ENCODE measurements around the gene MCM3AP. TPM values are rescaled to one million over a fixed set of nuclear protein-coding genes. Genes with fewer than 3 reads are reported as not detected.

The MCM3AP gene
- total RNA-seq, 2 experiments from 2014 or later = 109 to 166 TPM

DNA sequence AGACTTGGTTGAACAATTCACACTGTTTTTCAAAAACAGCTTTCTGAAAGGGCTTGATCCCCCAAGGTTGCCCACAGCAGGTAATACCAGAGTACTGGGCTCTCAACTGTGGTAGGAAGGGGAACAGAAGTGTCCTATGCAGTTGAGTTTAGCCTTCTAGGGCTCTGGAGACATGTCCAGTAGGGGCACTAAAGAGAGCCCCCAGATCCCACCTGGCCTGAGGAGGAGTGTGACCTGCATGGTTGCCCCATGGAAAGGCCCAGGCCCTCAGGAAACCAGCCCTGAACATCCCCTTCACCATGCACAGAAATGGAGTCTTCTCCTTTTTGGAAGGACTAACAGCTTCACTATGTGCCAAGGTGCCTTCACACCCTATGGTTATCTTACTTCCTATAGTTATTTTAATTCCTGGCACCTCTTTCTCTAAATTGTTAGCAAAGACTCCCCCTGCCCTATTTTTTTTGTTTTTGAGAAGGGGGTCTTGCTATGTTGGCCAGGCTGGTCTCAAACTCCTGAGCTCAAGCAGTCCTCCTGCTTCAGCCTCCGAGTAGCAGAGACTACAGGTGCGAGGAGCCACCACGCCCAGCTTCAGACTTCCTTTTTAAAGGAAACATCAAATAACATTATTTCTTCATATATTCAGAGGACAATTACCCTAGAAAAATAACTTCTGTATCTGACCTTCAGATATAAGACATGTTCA, 40.0 kb downstream of the MCM3AP start:
- no peaks in the 10 kb centered on the region for H4K20me1 ChIP-seq (ENCODE audit: insufficient read depth, low read length)
- ChIA-PET POLR2A (no interaction called here), CTCF (ENCODE audit: unreplicated experiment) (no interaction called here)

DNA sequence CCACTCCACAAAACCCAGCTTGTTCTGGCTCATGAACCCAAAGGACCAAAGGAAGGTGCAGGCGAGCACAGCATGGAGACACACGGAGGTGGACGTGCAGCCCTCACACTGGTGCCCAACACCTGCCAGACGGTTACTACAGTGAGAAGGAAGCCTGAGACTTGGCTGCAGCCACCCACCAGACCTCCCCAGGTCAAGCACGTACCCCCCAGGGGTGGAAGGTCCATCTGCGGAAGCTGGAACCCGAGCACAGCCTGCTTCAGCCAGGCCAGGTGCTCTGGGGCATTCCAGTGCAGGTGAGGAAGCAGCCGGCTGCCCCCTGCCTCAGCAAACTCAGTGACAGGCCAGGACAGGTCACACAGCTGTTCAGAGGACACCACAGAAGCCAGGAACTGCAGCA, 40.8 kb downstream of the MCM3AP start:
- Histone ChIP-seq H3K79me2 (ENCODE audit: insufficient read depth, low read depth, low read length) (no peaks in the 10 kb centered on the region), H4K20me1 (ENCODE audit: insufficient read depth, low read length) (no peaks in the 10 kb centered on the region), H3K4me3 (ENCODE audit: low read depth, low read length, poor library complexity, severe bottlenecking) (no peak overlapping the region), H3K4me2 (ENCODE audit: low read length) (no peak overlapping the region), H3K9me3 (ENCODE audit: low read length) (no peaks in the 10 kb centered on the region), H2AFZ (ENCODE audit: low read length) (no peak overlapping the region), H3K27ac (ENCODE audit: low read depth, low read length, poor library complexity, severe bottlenecking) (no peak overlapping the region), H3K36me3 (ENCODE audit: insufficient read depth, low read length) (peaks cover 96% of the 10 kb centered on the region), H3K9me2 (ENCODE audit: insufficient read depth, low read length) (no peaks in the 10 kb centered on the region), H3K4me1 (ENCODE audit: insufficient read depth, low read length, poor library complexity, severe bottlenecking) (peaks cover 11% of the 10 kb centered on the region)
- TF ChIP-seq EZH2phosphoT487 (IDR thresholded peaks at IDR 0.05; ENCODE audit: borderline replicate concordance, low read depth, low read length) = no peak
- TF ChIP-seq, protein P1, sequence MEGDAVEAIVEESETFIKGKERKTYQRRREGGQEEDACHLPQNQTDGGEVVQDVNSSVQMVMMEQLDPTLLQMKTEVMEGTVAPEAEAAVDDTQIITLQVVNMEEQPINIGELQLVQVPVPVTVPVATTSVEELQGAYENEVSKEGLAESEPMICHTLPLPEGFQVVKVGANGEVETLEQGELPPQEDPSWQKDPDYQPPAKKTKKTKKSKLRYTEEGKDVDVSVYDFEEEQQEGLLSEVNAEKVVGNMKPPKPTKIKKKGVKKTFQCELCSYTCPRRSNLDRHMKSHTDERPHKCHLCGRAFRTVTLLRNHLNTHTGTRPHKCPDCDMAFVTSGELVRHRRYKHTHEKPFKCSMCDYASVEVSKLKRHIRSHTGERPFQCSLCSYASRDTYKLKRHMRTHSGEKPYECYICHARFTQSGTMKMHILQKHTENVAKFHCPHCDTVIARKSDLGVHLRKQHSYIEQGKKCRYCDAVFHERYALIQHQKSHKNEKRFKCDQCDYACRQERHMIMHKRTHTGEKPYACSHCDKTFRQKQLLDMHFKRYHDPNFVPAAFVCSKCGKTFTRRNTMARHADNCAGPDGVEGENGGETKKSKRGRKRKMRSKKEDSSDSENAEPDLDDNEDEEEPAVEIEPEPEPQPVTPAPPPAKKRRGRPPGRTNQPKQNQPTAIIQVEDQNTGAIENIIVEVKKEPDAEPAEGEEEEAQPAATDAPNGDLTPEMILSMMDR (conservative IDR thresholded peaks at IDR 0.05; ENCODE audit: low read length) = no peak
- DNase-seq (ENCODE audit: low spot score) = no peak
- intact Hi-C loops (cut with micrococcal nuclease; ENCODE audit: unreplicated experiment) = no loop called here
- no TSS peak for BruUV-seq (replicated peaks)
- CTCF ChIA-PET (ENCODE audit: unreplicated experiment) = no interaction called here
- POLR2A ChIA-PET = no interaction called here

More for the DNA sequence above, 40.0 kb downstream of the MCM3AP start:
- intact Hi-C loops (cut with micrococcal nuclease; ENCODE audit: unreplicated experiment) = no loop called here
- TF ChIP-seq EZH2phosphoT487 (IDR thresholded peaks at IDR 0.05; ENCODE audit: borderline replicate concordance, low read depth, low read length) = no peak
- Histone ChIP-seq H3K4me3 (ENCODE audit: low read depth, low read length, poor library complexity, severe bottlenecking) (no peak overlapping the region), H3K79me2 (ENCODE audit: insufficient read depth, low read depth, low read length) (no peaks in the 10 kb centered on the region), H2AFZ (ENCODE audit: low read length) (no peak overlapping the region), H3K9me3 (ENCODE audit: low read length) (no peaks in the 10 kb centered on the region), H3K36me3 (ENCODE audit: insufficient read depth, low read length) (peaks cover 96% of the 10 kb centered on the region), H3K27ac (ENCODE audit: low read depth, low read length, poor library complexity, severe bottlenecking) (no peak overlapping the region), H3K9me2 (ENCODE audit: insufficient read depth, low read length) (no peaks in the 10 kb centered on the region), H3K4me1 (ENCODE audit: insufficient read depth, low read length, poor library complexity, severe bottlenecking) (peaks cover 19% of the 10 kb centered on the region), H3K4me2 (ENCODE audit: low read length) (no peak overlapping the region)
- no peak for DNase-seq (ENCODE audit: low spot score)
- BruUV-seq (replicated peaks) = no TSS peak

DNA sequence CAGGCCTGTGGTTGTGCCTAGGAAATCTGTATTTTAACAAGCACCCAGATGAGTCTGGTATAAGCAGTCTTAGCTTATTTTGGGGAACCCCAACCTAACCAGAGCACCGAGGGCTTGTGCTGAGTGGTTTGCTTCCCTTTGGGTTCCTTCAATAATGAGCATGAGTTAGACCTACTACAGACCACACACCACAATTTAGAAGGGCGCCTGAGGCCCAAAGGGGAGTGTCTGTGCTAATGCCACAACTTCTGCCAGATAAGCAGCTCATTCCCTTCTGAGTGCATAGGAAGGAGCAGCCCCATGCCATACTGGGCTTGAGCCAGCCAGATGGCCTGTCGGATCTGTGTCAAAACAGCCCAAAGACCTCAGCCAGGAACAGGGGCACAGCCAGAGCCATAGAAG, 41.5 kb downstream of the MCM3AP start:
- no peak for DNase-seq (ENCODE audit: low spot score)
- Histone ChIP-seq H3K4me2 (ENCODE audit: low read length) (no peak overlapping the region), H2AFZ (ENCODE audit: low read length) (no peak overlapping the region), H3K4me3 (ENCODE audit: low read depth, low read length, poor library complexity, severe bottlenecking) (no peak overlapping the region), H3K27ac (ENCODE audit: low read depth, low read length, poor library complexity, severe bottlenecking) (no peak overlapping the region), H3K36me3 (ENCODE audit: insufficient read depth, low read length) (peaks cover 96% of the 10 kb centered on the region), H3K9me2 (ENCODE audit: insufficient read depth, low read length) (no peaks in the 10 kb centered on the region), H3K9me3 (ENCODE audit: low read length) (no peaks in the 10 kb centered on the region), H3K79me2 (ENCODE audit: insufficient read depth, low read depth, low read length) (no peaks in the 10 kb centered on the region), H4K20me1 (ENCODE audit: insufficient read depth, low read length) (no peaks in the 10 kb centered on the region), H3K4me1 (ENCODE audit: insufficient read depth, low read length, poor library complexity, severe bottlenecking) (peaks cover 10% of the 10 kb centered on the region)
- POLR2A ChIA-PET = interaction anchor here (0.7 kb wide), 1 partner anchor 12 kb away, joined by 3 read pairs; no protein-coding TSS in a partner anchor
- no peak for TF ChIP-seq EZH2phosphoT487 (IDR thresholded peaks at IDR 0.05; ENCODE audit: borderline replicate concordance, low read depth, low read length)
- TF ChIP-seq, protein P1 (conservative IDR thresholded peaks at IDR 0.05; ENCODE audit: low read length) = no peak
- no TSS peak for BruUV-seq (replicated peaks)
- CTCF ChIA-PET (ENCODE audit: unreplicated experiment) = no interaction called here
- intact Hi-C loops (cut with micrococcal nuclease; ENCODE audit: unreplicated experiment) = no loop called here

All from OCI-LY7 (cell line).